Heart left ventricle (tissue), 16 donors: Measurements from ENCODE around the gene LRMDA. TPM values are rescaled to one million over a fixed set of nuclear protein-coding genes. Genes with fewer than 3 reads are reported as not detected.

Experiments used
- ATAC-seq, 4 donors: fragments of 200-7000 bp; cut with Tn5 transposase; one replicate each; pipeline ENCODE4 v1.9.1; 2020 to 2022; ENCODE audit warnings: moderate library complexity in 4 of 4, mild to moderate bottlenecking in 3 of 4, moderate number of reproducible peaks in 1 of 4
- DNase-seq, 5 donors: peaks; one replicate each; pipeline ENCODE4 v3.0.0-alpha.2; 2020
- H3K27ac ChIP-seq, 12 donors: fragments of 200-600 bp; sonication (generic) in 4 of 12; one replicate each; pipeline versions ENCODE4 v1.5.0 to v1.8.0; 2016 to 2022; ENCODE audit warnings: mild to moderate bottlenecking in 2 of 12
- H3K27me3 ChIP-seq, 9 donors: fragments of 200-600 bp; sonication (generic) in 2 of 9; one replicate each; pipeline versions ENCODE4 v1.5.1 to v1.8.0; 2016 to 2022; ENCODE audit warnings: mild to moderate bottlenecking in 3 of 9
- H3K36me3 ChIP-seq, 9 donors: fragments of 200-600 bp; sonication (generic) in 2 of 9; one replicate each; pipeline versions ENCODE4 v1.5.0 to v1.8.0; 2018 to 2022; ENCODE audit warnings: mild to moderate bottlenecking in 2 of 9
- H3K4me1 ChIP-seq, 12 donors: fragments of 200-600 bp; sonication (generic) in 4 of 12; one replicate each; pipeline versions ENCODE4 v1.5.0 to v1.8.0; 2016 to 2022; ENCODE audit warnings: mild to moderate bottlenecking in 3 of 12
- H3K4me3 ChIP-seq, 12 donors: fragments of 200-600 bp; sonication (generic) in 4 of 12; one replicate each; pipeline versions ENCODE4 v1.5.0 to v1.8.0; 2017 to 2022; ENCODE audit warnings: mild to moderate bottlenecking in 9 of 12, moderate library complexity in 4 of 12
- H3K9me3 ChIP-seq, 12 donors: fragments of 200-600 bp; sonication (generic) in 4 of 12; one replicate each; pipeline versions ENCODE4 v1.5.0 to v1.8.0; 2016 to 2022; ENCODE audit warnings: mild to moderate bottlenecking in 1 of 12
- CTCF ChIP-seq, 12 donors: fragments of 200-600 bp; sonication (generic) in 4 of 12; IDR thresholded peaks; one replicate each; pipeline versions ENCODE4 v1.5.0 to v1.8.0; 2018 to 2022; ENCODE audit warnings: antibody characterized with exemption in 12 of 12, mild to moderate bottlenecking in 5 of 12
- POLR2A ChIP-seq, 2 donors: fragments of 450-650 bp; IDR thresholded peaks; one replicate each; pipeline ENCODE4 v1.6.1; 2017; ENCODE audit warnings: antibody characterized with exemption in 2 of 2, mild to moderate bottlenecking in 2 of 2, moderate library complexity in 2 of 2
- WGBS, 4 donors: extraction: QIAGEN DNeasy Blood & Tissue Kit in 2 of 4; methylation state at CpG; one replicate each; pipeline versions ENCODE4 v1.1.5 to v1.1.7; 2013 to 2018; 5-methylcytosine and 5-hydroxymethylcytosine counted together
- intact Hi-C, 10 donors: fragments of 100-400 bp; cut with DNase I; formaldehyde crosslinking; loops; one replicate each; pipeline versions ENCODE4 v1.11.1 to v1.14.2; 2022
- polyA plus RNA-seq, 2 donors: library from polyadenylated mRNA; stranded (reverse); fragments of 200-250 nt; gene quantifications; one replicate each; pipeline ENCODE4 v1.2.3, GENCODE V29; 2013
- total RNA-seq, 9 donors: library from RNA; depleted of rRNA in 2 of 9; stranded (reverse); fragments of >200 nt in 2 of 9; fragmentation: NEBNext Ultra II Directional in 3 of 9; extraction: Animal tissue kit (Norgen Biotek cat#: 25700) in 3 of 9; gene quantifications; one replicate each; pipeline versions ENCODE4 v1.1.0 to v1.2.4, GENCODE V29; 2016 to 2023
- donor health status: ischemic (EF 13 %, LVEDD 7.1; RV severe dilation, severe dysfunction).
- donor health status: healthy with polysubstance abuse.
- donor health status: DM: no; HTN: yes; CAD: no.
- donor health status: DM: no; HTN: no; CAD: no.
- donor health status: ischemic (EF 25% LVEDD 6.9; RV normal size, moderate dysfunction).
- donor health status: ischemic (EF 25% LVEDD 5.7; RV mildly dilated, moderate dysfunction).
- donor health status: healthy.
- donor health status: DM: yes; HTN: yes; CAD: no.
- donor health status: ischemic (EF 35%, LVEDD 5.7; RV mildly dilated, moderate dysfunction).
- donor health status: nonischemic (EF 11% LVEDD 7.7; RV severe dilation, severe dysfunction).
- donor health status: DM: yes; HTN: yes; CAD: no.
- donor health status: PGD.
- donor health status: ischemic (EF 29% LVEDD 5.4; RV normal size, mild dysfunction).
- donor health status: nonischemic (EF 23%, LVEDD 6.1; RV moderate dilation, normal function).

The LRMDA gene
- total and polyA plus RNA-seq, 11 donors: 2.4 to 34.4 (median 14.9) TPM

- no peak overlapping the region for H3K4me3 ChIP-seq
- 91 to 96% (median 94%) methylated on average over 3 of the region's 3 CpGs for WGBS, 4 donors
- no peaks in the 10 kb centered on the region for H3K27me3 ChIP-seq
- ATAC-seq (no peak), DNase-seq (no peak)
- no peaks in the 10 kb centered on the region for H3K36me3 ChIP-seq
- no peaks in the 10 kb centered on the region for H3K9me3 ChIP-seq
- H3K4me1 ChIP-seq: peaks cover 0 to 6% (median 0%) of the 10 kb centered on the region in 12 donors
- H3K27ac ChIP-seq: no peak overlapping the region
- intact Hi-C loops: loop anchor here in 1 of 10 donors (10.0 kb wide), 1 partner anchor 505 kb away; no protein-coding TSS in a partner anchor
- no peak for TF ChIP-seq POLR2A (IDR thresholded peaks at IDR 0.05)
- no peak for TF ChIP-seq CTCF (IDR thresholded peaks at IDR 0.05)
Observed at GRCh38 chr10:75899816-75900390, 468.5 kb downstream of the LRMDA start.

- Histone ChIP-seq H3K27ac (no peak overlapping the region), H3K9me3 (no peaks in the 10 kb centered on the region), H3K36me3 (no peaks in the 10 kb centered on the region), H3K4me1 (peaks cover 0 to 6% (median 0%) of the 10 kb centered on the region in 12 donors), H3K4me3 (no peak overlapping the region), H3K27me3 (no peaks in the 10 kb centered on the region)
- WGBS, 4 donors: 80 to 93% (median 88%) methylated on average over 5 of the region's 5 CpGs
- no peak for DNase-seq
- intact Hi-C loops: loop anchor here in 1 of 10 donors (10.0 kb wide), 1 partner anchor 508 kb away; no protein-coding TSS in a partner anchor
- TF ChIP-seq CTCF (IDR thresholded peaks at IDR 0.05) (no peak), POLR2A (IDR thresholded peaks at IDR 0.05) (no peak)
- ATAC-seq: no peak
Observed at GRCh38 chr10:75902816-75903215, 471.4 kb downstream of the LRMDA start.

GRCh38 chr10:75904499-75905283 is 473.3 kb downstream of the LRMDA start:
- Histone ChIP-seq H3K27ac (no peak overlapping the region), H3K27me3 (no peaks in the 10 kb centered on the region), H3K36me3 (no peaks in the 10 kb centered on the region), H3K9me3 (no peaks in the 10 kb centered on the region), H3K4me1 (peaks cover 0 to 6% (median 0%) of the 10 kb centered on the region in 12 donors), H3K4me3 (peak overlapping the region in 5 of 12 donors; percentile 9 to 36 (median 13))
- 29 to 43% (median 37%) methylated on average over 15 of the region's 15 CpGs for WGBS, 4 donors
- no peak for TF ChIP-seq POLR2A (IDR thresholded peaks at IDR 0.05)
- no peak for TF ChIP-seq CTCF (IDR thresholded peaks at IDR 0.05)
- intact Hi-C loops: loop anchor here in 3 of 10 donors (1.0 to 10.0 kb wide), 3 partner anchors 35 to 510 kb away; partner anchors contain the start of gene ZNF503 (in 1 of the 3)
- DNase-seq (no peak), ATAC-seq (peak in 1 of 4 donors; percentile 41)

- no peaks in the 10 kb centered on the region for H3K27me3 ChIP-seq
- WGBS, 4 donors: 87 to 92% (median 91%) methylated on average over 4 of the region's 4 CpGs
- ATAC-seq (no peak), DNase-seq (no peak)
- H3K27ac ChIP-seq: no peak overlapping the region
- TF ChIP-seq CTCF (IDR thresholded peaks at IDR 0.05): no peak
- TF ChIP-seq POLR2A (IDR thresholded peaks at IDR 0.05): no peak
- H3K36me3 ChIP-seq: no peaks in the 10 kb centered on the region
- H3K4me3 ChIP-seq: no peak overlapping the region
- peaks cover 0 to 6% (median 0%) of the 10 kb centered on the region in 12 donors for H3K4me1 ChIP-seq
- H3K9me3 ChIP-seq: no peaks in the 10 kb centered on the region
- intact Hi-C loops: loop anchor here in 2 of 10 donors (5.0 to 10.0 kb wide), 2 partner anchors 503 to 511 kb away; partner anchors contain the start of gene ZNF503 (in 1 of the 2)
Observed at GRCh38 chr10:75905490-75905889, 474.1 kb downstream of the LRMDA start.
